Measurements from ENCODE around the gene SEMA5B.

Gene SEMA5B

GRCh38 chr3:123038751-123039150 is 11.2 kb upstream of the SEMA5B start:
- no peak for DNase-seq (ENCODE audit: extremely low read depth, low read depth)
- TF ChIP-seq CTCF (IDR thresholded peaks at IDR 0.05; ENCODE audit: low read depth, low read length, missing control alignments), result no peak
- no peak overlapping the region for H3K4me3 ChIP-seq (replicated peaks; ENCODE audit: low read depth, low read length)

- DNase-seq (ENCODE audit: extremely low read depth, low read depth), result no peak
- no peak for TF ChIP-seq CTCF (IDR thresholded peaks at IDR 0.05; ENCODE audit: low read depth, low read length, missing control alignments)
- no peak overlapping the region for H3K4me3 ChIP-seq (replicated peaks; ENCODE audit: low read depth, low read length)
Observed at GRCh38 chr3:123037015-123037375, 9.4 kb upstream of the SEMA5B start.

GRCh38 chr3:123036352-123037014 is 8.9 kb upstream of the SEMA5B start:
- no peak overlapping the region for H3K4me3 ChIP-seq (replicated peaks; ENCODE audit: low read depth, low read length)
- no peak for DNase-seq (ENCODE audit: extremely low read depth, low read depth)
- TF ChIP-seq CTCF (IDR thresholded peaks at IDR 0.05; ENCODE audit: low read depth, low read length, missing control alignments), result no peak

GRCh38 chr3:123034996-123035395 is 7.4 kb upstream of the SEMA5B start:
- TF ChIP-seq CTCF (IDR thresholded peaks at IDR 0.05; ENCODE audit: low read depth, low read length, missing control alignments), result no peak
- DNase-seq (ENCODE audit: extremely low read depth, low read depth), result no peak

GRCh38 chr3:123034120-123034519 is 6.6 kb upstream of the SEMA5B start:
- TF ChIP-seq CTCF (IDR thresholded peaks at IDR 0.05; ENCODE audit: low read depth, low read length, missing control alignments), result no peak
- no peak overlapping the region for H3K4me3 ChIP-seq (replicated peaks; ENCODE audit: low read depth, low read length)
- DNase-seq (ENCODE audit: extremely low read depth, low read depth), result no peak

More at GRCh38 chr3:123034996-123035395, 7.4 kb upstream of the SEMA5B start:
- H3K4me3 ChIP-seq (replicated peaks; ENCODE audit: low read depth, low read length), result no peak overlapping the region

- no peak overlapping the region for H3K4me3 ChIP-seq (replicated peaks; ENCODE audit: low read depth, low read length)
- DNase-seq (ENCODE audit: extremely low read depth, low read depth), result no peak
- TF ChIP-seq CTCF (IDR thresholded peaks at IDR 0.05; ENCODE audit: low read depth, low read length, missing control alignments), result no peak
Observed at GRCh38 chr3:123032057-123032456, 4.5 kb upstream of the SEMA5B start.

- no peak overlapping the region for H3K4me3 ChIP-seq (replicated peaks; ENCODE audit: low read depth, low read length)
- no peak for DNase-seq (ENCODE audit: extremely low read depth, low read depth)
- no peak for TF ChIP-seq CTCF (IDR thresholded peaks at IDR 0.05; ENCODE audit: low read depth, low read length, missing control alignments)
Observed at GRCh38 chr3:123031051-123031450, 3.5 kb upstream of the SEMA5B start.

All from HFF-Myc (cell line).